Endodermal cell (in vitro differentiated cells): ENCODE results near the gene EGFR. TPM values are rescaled to one million over a fixed set of nuclear protein-coding genes. Genes with fewer than 3 reads are reported as not detected.

Source experiments
- DNase-seq: peaks from one replicate; pipeline ENCODE4 v3.0.0-alpha.2; 2017
- H3K27ac ChIP-seq: 2 replicates; pipeline ENCODE4 v1.5.1; 2013; ENCODE audit warnings: mild to moderate bottlenecking, low read depth, low read length, moderate library complexity
- H3K27me3 ChIP-seq: 2 replicates; pipeline ENCODE4 v1.6.1; 2013; ENCODE audit warnings: mild to moderate bottlenecking, low read length, moderate library complexity; ENCODE audit not compliant: insufficient read depth, control insufficient read depth, poor library complexity, severe bottlenecking
- H3K36me3 ChIP-seq: 2 replicates; pipeline ENCODE4 v1.7.0; 2013; ENCODE audit warnings: mild to moderate bottlenecking, low read length, moderate library complexity; ENCODE audit not compliant: control insufficient read depth, insufficient read depth
- H3K4me1 ChIP-seq: one replicate; pipeline ENCODE4 v1.7.0; 2013; ENCODE audit warnings: low read length; ENCODE audit not compliant: control insufficient read depth, insufficient read depth
- H3K4me3 ChIP-seq: 2 replicates; pipeline ENCODE4 v1.5.1; 2013; ENCODE audit warnings: mild to moderate bottlenecking, low read length, moderate library complexity
- H3K9ac ChIP-seq: 2 replicates; pipeline ENCODE4 v1.6.1; 2013; ENCODE audit warnings: mild to moderate bottlenecking, low read length, moderate library complexity; ENCODE audit not compliant: poor library complexity, severe bottlenecking; ENCODE audit errors: extremely low read depth
- H3K9me3 ChIP-seq: 2 replicates; pipeline ENCODE4 v1.6.1; 2013; ENCODE audit warnings: mild to moderate bottlenecking, low read length, moderate library complexity; ENCODE audit not compliant: control insufficient read depth
- H3K27ac Mint-ChIP-seq: 2 replicates; pipeline ENCODE4 v1.8.0; 2020; ENCODE audit warnings: mixed read lengths
- H3K27me3 Mint-ChIP-seq: 2 replicates; pipeline ENCODE4 v1.8.0; 2021; ENCODE audit warnings: mild to moderate bottlenecking, mixed read lengths; ENCODE audit not compliant: insufficient read depth
- H3K36me3 Mint-ChIP-seq: 2 replicates; pipeline ENCODE4 v1.8.0; 2020; ENCODE audit warnings: low read depth, mixed read lengths
- H3K4me1 Mint-ChIP-seq: 2 replicates; pipeline ENCODE4 v1.8.0; 2020; ENCODE audit warnings: mixed read lengths
- H3K4me3 Mint-ChIP-seq: 2 replicates; pipeline ENCODE4 v1.8.0; 2020; ENCODE audit warnings: mild to moderate bottlenecking, moderate library complexity, mixed read lengths
- H3K9me3 Mint-ChIP-seq: 2 replicates; pipeline ENCODE4 v1.8.0; 2020; ENCODE audit warnings: mild to moderate bottlenecking, mixed read lengths
- WGBS, 2 experiments: methylation state at CpG; one replicate each; pipeline versions ENCODE4 v1.1.5 to v1.1.7; 2013; ENCODE audit warnings: missing lambda C conversion rate in 2 of 2, mixed read lengths in 1 of 2; ENCODE audit not compliant: insufficient coverage in 1 of 2, insufficient read length in 1 of 2; 5-methylcytosine and 5-hydroxymethylcytosine counted together
- total RNA-seq, 2 donors: library from RNA; stranded (reverse); fragmentation: NEBNext Ultra II Directional in 1 of 2; extraction: Animal tissue kit (Norgen Biotek cat#: 25700) in 1 of 2; gene quantifications; 2 replicates in 1 of 2; 3 replicates in 1 of 2; pipeline ENCODE4 v1.2.1, GENCODE V29; 2021
- TF ChIP-seq, protein P1 (sequence below): fragments of 200-600 bp; sonication (generic); conservative IDR thresholded peaks from 2 replicates; pipeline ENCODE4 v1.5.0; 2021; ENCODE audit warnings: antibody characterized with exemption, mild to moderate bottlenecking

The EGFR gene
- total RNA-seq, 2 donors from 2014 or later, result 5.0 to 5.8 TPM

DNA sequence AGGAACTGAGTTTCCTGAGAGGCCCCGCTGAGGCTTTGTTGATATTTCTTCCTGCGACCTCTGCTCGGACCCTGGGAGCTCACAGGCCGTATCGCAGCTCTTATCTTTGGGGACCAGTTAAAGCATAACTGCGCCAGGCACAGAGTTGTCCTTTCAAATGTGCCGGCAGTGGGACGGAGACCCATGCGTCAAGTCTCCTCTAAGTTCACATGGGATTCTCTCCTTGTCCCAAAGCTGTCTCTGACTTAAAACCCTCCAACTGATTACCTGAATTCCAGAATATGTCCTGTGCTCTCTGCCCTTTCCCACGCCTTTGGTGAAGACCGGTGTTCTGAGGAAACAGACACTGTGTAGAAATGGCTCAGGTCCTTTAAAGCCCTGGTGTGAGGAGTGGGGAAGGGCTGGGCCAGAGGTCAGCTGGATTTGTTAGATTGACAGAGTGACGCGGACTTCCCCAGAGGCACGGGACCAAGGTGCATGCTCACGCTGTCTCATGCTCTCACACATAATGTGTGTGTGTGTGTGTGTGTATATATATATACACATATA, 169.8 kb downstream of the EGFR start:
- no peaks in the 10 kb centered on the region for H3K27me3 ChIP-seq
- no peaks in the 10 kb centered on the region for H3K36me3 ChIP-seq
- no peak overlapping the region for H3K9ac ChIP-seq
- H3K4me3 ChIP-seq, result no peak overlapping the region
- H3K9me3 ChIP-seq, result no peaks in the 10 kb centered on the region
- DNase-seq, result no peak
- H3K36me3 Mint-ChIP-seq, result no peaks in the 10 kb centered on the region
- peaks cover 23% of the 10 kb centered on the region for H3K4me1 Mint-ChIP-seq
- H3K27me3 Mint-ChIP-seq, result no peaks in the 10 kb centered on the region
- no peak overlapping the region for H3K27ac ChIP-seq
- no peaks in the 10 kb centered on the region for H3K4me1 ChIP-seq
- no peaks in the 10 kb centered on the region for H3K9me3 Mint-ChIP-seq
- H3K4me3 Mint-ChIP-seq, result no peak overlapping the region
- TF ChIP-seq, protein P1, sequence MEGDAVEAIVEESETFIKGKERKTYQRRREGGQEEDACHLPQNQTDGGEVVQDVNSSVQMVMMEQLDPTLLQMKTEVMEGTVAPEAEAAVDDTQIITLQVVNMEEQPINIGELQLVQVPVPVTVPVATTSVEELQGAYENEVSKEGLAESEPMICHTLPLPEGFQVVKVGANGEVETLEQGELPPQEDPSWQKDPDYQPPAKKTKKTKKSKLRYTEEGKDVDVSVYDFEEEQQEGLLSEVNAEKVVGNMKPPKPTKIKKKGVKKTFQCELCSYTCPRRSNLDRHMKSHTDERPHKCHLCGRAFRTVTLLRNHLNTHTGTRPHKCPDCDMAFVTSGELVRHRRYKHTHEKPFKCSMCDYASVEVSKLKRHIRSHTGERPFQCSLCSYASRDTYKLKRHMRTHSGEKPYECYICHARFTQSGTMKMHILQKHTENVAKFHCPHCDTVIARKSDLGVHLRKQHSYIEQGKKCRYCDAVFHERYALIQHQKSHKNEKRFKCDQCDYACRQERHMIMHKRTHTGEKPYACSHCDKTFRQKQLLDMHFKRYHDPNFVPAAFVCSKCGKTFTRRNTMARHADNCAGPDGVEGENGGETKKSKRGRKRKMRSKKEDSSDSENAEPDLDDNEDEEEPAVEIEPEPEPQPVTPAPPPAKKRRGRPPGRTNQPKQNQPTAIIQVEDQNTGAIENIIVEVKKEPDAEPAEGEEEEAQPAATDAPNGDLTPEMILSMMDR, result no peak
- WGBS, 2 experiments, result 90% methylated on average over 11 to 15 of the region's 15 CpGs
- no peak overlapping the region for H3K27ac Mint-ChIP-seq

DNA sequence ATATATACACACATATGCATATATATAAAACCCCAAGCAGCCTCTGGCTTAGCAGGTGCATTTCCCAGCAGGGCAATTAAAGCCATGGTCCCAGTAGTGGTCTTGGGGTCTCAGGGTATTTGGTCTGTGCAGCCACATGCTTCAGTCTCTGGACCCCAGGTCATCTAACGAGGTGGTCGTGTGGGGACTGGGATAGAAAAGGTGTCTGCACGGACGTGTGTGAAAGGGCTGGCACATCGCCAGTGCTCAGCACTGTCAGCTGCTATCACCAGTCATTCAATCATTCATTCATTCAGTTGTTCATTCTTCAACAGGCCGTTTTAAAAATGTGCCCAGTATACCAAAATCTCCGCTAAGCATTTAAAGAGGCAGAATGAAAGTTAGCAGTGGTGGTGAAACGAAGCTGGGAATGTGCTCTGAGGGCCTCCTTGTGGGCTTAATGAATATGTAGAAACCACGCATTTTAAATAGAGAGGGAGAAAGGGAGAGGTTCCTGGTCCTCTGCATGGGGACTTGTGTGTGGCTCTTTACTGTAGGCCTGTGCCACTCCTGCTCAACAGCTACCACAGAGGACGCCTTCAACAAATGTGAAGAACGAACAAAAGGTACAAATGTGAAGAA, 170.4 kb downstream of the EGFR start:
- H3K4me1 ChIP-seq, result no peaks in the 10 kb centered on the region

DNA sequence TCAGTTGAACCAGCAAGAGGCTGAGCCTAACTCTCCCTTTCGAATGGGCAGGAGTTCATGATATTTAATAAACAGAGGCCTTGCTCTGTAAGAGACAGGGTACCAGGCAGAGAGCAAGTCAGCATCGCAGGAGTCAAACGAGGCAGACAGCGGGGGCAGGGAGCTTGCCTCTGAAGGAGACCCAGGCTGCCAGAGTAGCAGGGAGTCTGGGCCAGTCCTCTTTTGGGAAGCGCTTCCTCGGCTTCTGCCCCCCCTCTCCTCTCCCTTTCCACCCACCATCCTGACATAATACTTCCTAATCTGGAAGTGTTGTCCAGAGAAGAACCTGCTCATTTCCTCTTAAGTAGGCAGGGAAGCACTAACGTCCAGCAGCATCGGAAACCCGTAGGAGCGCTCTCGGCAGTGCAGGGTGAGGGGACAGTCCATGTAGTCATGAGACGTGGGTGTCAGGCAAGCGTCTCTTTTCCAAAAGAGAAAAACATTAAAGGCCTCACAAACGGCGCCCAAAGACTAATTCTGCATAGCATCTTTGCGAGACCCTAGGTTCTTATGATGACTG, 171.1 kb downstream of the EGFR start:
- H3K4me1 ChIP-seq, result no peaks in the 10 kb centered on the region
- Mint-ChIP-seq H3K4me3 (no peak overlapping the region), H3K4me1 (peaks cover 23% of the 10 kb centered on the region), H3K36me3 (no peaks in the 10 kb centered on the region), H3K27me3 (no peaks in the 10 kb centered on the region), H3K27ac (no peak overlapping the region), H3K9me3 (no peaks in the 10 kb centered on the region)
- DNase-seq, result no peak
- no peak overlapping the region for H3K4me3 ChIP-seq
- TF ChIP-seq, protein P1, result no peak
- no peaks in the 10 kb centered on the region for H3K27me3 ChIP-seq
- no peak overlapping the region for H3K9ac ChIP-seq
- H3K9me3 ChIP-seq, result no peaks in the 10 kb centered on the region
- no peaks in the 10 kb centered on the region for H3K36me3 ChIP-seq
- WGBS, 2 experiments, result 80 to 86% methylated on average over 13 to 16 of the region's 16 CpGs
- H3K27ac ChIP-seq, result no peak overlapping the region

More for the DNA sequence above, 170.4 kb downstream of the EGFR start:
- Histone ChIP-seq H3K9ac (no peak overlapping the region), H3K27ac (no peak overlapping the region), H3K27me3 (no peaks in the 10 kb centered on the region), H3K9me3 (no peaks in the 10 kb centered on the region), H3K36me3 (no peaks in the 10 kb centered on the region), H3K4me3 (no peak overlapping the region)
- no peaks in the 10 kb centered on the region for H3K27me3 Mint-ChIP-seq
- H3K4me1 Mint-ChIP-seq, result peaks cover 23% of the 10 kb centered on the region
- no peaks in the 10 kb centered on the region for H3K36me3 Mint-ChIP-seq
- WGBS, 2 experiments, result 81 to 85% methylated on average over 5 to 11 of the region's 11 CpGs
- no peak overlapping the region for H3K4me3 Mint-ChIP-seq
- TF ChIP-seq, protein P1, result no peak
- H3K27ac Mint-ChIP-seq, result no peak overlapping the region
- no peak for DNase-seq
- H3K9me3 Mint-ChIP-seq, result no peaks in the 10 kb centered on the region
